ENCODE measurements around the gene PRKCA.

DNA sequence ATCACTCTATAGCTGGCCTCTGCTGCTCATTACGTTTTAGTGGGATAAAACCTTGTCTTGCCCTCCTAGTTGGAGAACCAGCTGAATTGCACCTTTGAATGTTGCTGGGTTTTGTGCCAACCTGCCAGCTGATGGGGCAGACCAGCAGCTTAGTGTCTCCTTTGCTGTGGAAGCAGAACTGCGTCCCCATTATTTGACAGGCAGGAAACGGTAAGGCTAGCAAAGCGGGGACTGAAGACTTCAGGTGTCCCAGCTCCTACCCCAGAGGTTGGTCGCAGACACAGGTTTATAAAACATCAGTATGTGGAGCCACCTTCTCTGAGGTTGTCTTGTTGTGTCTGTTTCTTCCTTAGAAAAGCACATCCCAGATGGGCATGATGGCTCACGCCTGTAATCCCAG, 158.1 kb downstream of the PRKCA start:
- TF ChIP-seq, protein P1, sequence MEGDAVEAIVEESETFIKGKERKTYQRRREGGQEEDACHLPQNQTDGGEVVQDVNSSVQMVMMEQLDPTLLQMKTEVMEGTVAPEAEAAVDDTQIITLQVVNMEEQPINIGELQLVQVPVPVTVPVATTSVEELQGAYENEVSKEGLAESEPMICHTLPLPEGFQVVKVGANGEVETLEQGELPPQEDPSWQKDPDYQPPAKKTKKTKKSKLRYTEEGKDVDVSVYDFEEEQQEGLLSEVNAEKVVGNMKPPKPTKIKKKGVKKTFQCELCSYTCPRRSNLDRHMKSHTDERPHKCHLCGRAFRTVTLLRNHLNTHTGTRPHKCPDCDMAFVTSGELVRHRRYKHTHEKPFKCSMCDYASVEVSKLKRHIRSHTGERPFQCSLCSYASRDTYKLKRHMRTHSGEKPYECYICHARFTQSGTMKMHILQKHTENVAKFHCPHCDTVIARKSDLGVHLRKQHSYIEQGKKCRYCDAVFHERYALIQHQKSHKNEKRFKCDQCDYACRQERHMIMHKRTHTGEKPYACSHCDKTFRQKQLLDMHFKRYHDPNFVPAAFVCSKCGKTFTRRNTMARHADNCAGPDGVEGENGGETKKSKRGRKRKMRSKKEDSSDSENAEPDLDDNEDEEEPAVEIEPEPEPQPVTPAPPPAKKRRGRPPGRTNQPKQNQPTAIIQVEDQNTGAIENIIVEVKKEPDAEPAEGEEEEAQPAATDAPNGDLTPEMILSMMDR (IDR thresholded peaks at IDR 0.05), result no peak
- no peak for TF ChIP-seq POLR2A (IDR thresholded peaks at IDR 0.05)
